ENCODE results near the gene HSD3B7. TPM values are rescaled to one million over a fixed set of nuclear protein-coding genes. Genes with fewer than 3 reads are reported as not detected.

HSD3B7 gene
- total and polyA plus RNA-seq, 2 of the 4 experiments (the other 2 are of a cell fraction): 8.5 to 11.3 TPM

GRCh38 chr16:31033709-31034492 lies 48.9 kb downstream of the HSD3B7 start:
- POLR2A ChIA-PET (ENCODE audit: unreplicated experiment): no interaction called here
- Histone ChIP-seq H3K9me3 (ENCODE audit: control insufficient read depth, insufficient read depth, low read length) (no peaks in the 10 kb centered on the region), H3K36me3 (ENCODE audit: control insufficient read depth, insufficient read depth, low read length) (peaks cover 17% of the 10 kb centered on the region), H3K4me3 (ENCODE audit: insufficient read depth, low read depth, low read length) (peak overlapping the region; percentile 58), H2BK20ac (ENCODE audit: low read depth, low read length) (no peak overlapping the region), H2BK120ac (ENCODE audit: low read depth, low read length) (no peak overlapping the region), H3K9ac (ENCODE audit: low read depth, low read length) (peak overlapping the region; percentile 74), H3K56ac (ENCODE audit: extremely low read depth, insufficient read depth, low read length) (peak overlapping the region; percentile 59), H3K23ac (ENCODE audit: low read depth, low read length) (peak overlapping the region; percentile 50; the same call in 1 of the 2 replicates), H2BK15ac (ENCODE audit: low read depth, low read length) (no peak overlapping the region), H3K4ac (ENCODE audit: low read depth, low read length) (peak overlapping the region; percentile 81), H3K79me1 (ENCODE audit: low read depth in 1 of 2, low read length in 2 of 2) (peaks cover 21 to 38% of the 10 kb centered on the region in 2 experiments), H3K27me3 (ENCODE audit: control insufficient read depth, insufficient read depth, low read length) (no peaks in the 10 kb centered on the region), H2AK5ac (ENCODE audit: low read depth, low read length) (peak overlapping the region; percentile 83), H4K8ac (ENCODE audit: low read depth in 2 of 2, low read length in 2 of 2) (peak overlapping the region in 1 of 2 experiments; percentile 73; a peak in 1 of 4 replicates), H3K14ac (replicated peaks; ENCODE audit: low read depth, low read length) (peak overlapping the region; percentile 69), H4K20me1 (ENCODE audit: insufficient read depth, low read length) (peaks cover 7% of the 10 kb centered on the region), H3K4me1 (ENCODE audit: control insufficient read depth, insufficient read depth, low read length) (peaks cover 7% of the 10 kb centered on the region), H3K9me1 (ENCODE audit: insufficient read depth, low read length) (peaks cover 12% of the 10 kb centered on the region; the same call in 1 of the 2 replicates), H3K4me2 (ENCODE audit: low read depth, low read length) (peak overlapping the region; percentile 78), H3K18ac (ENCODE audit: low read depth, low read length) (no peak overlapping the region), H4K91ac (ENCODE audit: insufficient read depth, low read depth, low read length) (peak overlapping the region; percentile 59), H2BK5ac (ENCODE audit: low read depth, low read length, poor library complexity, severe bottlenecking) (peak overlapping the region; percentile 70), H3K27ac (ENCODE audit: insufficient read depth, low read length) (peak overlapping the region; percentile 53), H4K5ac (ENCODE audit: low read depth, low read length) (peak overlapping the region; percentile 19; the same call in 1 of the 2 replicates), H2AK9ac (replicated peaks; ENCODE audit: low read depth, low read length, poor library complexity) (peak overlapping the region; percentile 99), H2AFZ (replicated peaks; ENCODE audit: low read length, poor library complexity) (peak overlapping the region; percentile 99)
- TF ChIP-seq MXI1 (IDR thresholded peaks at IDR 0.05; ENCODE audit: borderline replicate concordance, low read depth, low read length) (peak; percentile 70; the same call in 1 of the 2 replicates), POLR2A (IDR thresholded peaks at IDR 0.05; ENCODE audit: low read depth, low read length) (peak; percentile 77), CEBPB (IDR thresholded peaks at IDR 0.05; ENCODE audit: low read depth, low read length) (no peak), MAZ (IDR thresholded peaks at IDR 0.05; ENCODE audit: borderline replicate concordance, low read depth, low read length) (peak; percentile 20; the same call in 1 of the 2 replicates)
- 0% methylated on average over 12 of the region's 47 CpGs; no CpG with 5 or more reads in 1 of the 2 experiments for WGBS, 2 experiments (ENCODE audit: extremely low coverage in 2 of 2, insufficient read length in 1 of 2)
- TSS peak; percentile 95 for BruUV-seq (replicated peaks)
- in situ Hi-C loops (cut with MboI; ENCODE audit: low sequenced_read_pairs) (no loop called here), intact Hi-C loops (cut with micrococcal nuclease) (loop anchor here (1.0 to 5.0 kb wide), 5 partner anchors 35 to 409 kb away; partner anchors contain the start of genes HSD3B7 and VKORC1), dilution Hi-C loops (cut with HindIII; ENCODE audit: low sequenced_read_pairs, unreplicated experiment) (no loop called here)
- DNase-seq: peak; percentile 70
- CTCF ChIA-PET: no interaction called here
- ATAC-seq (ENCODE audit: low read depth): peak; percentile 75
